ENCODE data around the gene SYNPO. TPM values are rescaled to one million over a fixed set of nuclear protein-coding genes. Genes with fewer than 3 reads are reported as not detected.

SYNPO gene
- total RNA-seq, 1 donor from 2014 or later, result 24.5 TPM

DNA sequence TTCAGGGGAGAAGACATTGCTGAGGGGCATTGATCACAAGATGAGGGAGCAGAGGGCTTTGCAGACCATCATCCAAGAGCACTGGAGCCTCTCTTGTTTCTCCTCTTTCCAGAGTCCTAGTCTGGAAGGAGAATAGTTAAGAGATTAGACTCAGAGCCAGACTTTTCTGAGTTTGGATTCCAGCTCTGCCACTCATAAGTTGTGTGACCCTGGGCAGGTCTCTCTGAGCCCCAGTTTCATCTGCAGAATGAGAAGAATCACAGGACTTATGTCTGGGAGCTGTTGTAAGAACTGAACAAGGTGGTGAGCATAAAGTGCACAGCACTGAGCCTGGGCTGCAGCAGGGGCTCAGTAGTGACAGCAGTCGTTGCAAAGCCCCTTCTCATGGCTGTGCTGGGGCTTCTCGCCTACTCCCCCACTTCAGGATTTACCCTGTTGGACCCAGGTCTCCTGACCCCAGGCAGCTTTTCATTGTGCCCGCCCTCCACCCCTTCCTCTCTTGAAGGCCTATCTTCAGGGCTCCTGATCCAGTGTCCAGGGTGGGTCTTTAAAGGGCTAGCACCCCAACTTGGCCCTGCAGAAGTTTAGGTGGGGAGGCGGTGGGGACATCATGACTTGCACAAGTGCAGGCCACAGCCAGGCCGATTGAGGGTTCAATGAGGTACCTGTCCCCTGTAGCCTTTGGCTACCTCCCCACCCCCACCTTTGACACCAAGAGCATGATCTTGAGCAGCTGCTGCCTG is 1.5 kb downstream of the SYNPO start:
- H3K27ac Mint-ChIP-seq, result no peak overlapping the region
- peaks cover 70% of the 10 kb centered on the region for H3K4me1 Mint-ChIP-seq (ENCODE audit: unreplicated experiment)
- no peak for DNase-seq (ENCODE audit: extremely low spot score, unreplicated experiment)
- H3K36me3 Mint-ChIP-seq, result no peaks in the 10 kb centered on the region
- H3K27me3 Mint-ChIP-seq, result no peaks in the 10 kb centered on the region
- H3K4me3 Mint-ChIP-seq, result no peak overlapping the region
- H3K9me3 Mint-ChIP-seq, result no peaks in the 10 kb centered on the region
- TF ChIP-seq, protein P1, sequence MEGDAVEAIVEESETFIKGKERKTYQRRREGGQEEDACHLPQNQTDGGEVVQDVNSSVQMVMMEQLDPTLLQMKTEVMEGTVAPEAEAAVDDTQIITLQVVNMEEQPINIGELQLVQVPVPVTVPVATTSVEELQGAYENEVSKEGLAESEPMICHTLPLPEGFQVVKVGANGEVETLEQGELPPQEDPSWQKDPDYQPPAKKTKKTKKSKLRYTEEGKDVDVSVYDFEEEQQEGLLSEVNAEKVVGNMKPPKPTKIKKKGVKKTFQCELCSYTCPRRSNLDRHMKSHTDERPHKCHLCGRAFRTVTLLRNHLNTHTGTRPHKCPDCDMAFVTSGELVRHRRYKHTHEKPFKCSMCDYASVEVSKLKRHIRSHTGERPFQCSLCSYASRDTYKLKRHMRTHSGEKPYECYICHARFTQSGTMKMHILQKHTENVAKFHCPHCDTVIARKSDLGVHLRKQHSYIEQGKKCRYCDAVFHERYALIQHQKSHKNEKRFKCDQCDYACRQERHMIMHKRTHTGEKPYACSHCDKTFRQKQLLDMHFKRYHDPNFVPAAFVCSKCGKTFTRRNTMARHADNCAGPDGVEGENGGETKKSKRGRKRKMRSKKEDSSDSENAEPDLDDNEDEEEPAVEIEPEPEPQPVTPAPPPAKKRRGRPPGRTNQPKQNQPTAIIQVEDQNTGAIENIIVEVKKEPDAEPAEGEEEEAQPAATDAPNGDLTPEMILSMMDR (conservative IDR thresholded peaks at IDR 0.05), result no peak

DNA sequence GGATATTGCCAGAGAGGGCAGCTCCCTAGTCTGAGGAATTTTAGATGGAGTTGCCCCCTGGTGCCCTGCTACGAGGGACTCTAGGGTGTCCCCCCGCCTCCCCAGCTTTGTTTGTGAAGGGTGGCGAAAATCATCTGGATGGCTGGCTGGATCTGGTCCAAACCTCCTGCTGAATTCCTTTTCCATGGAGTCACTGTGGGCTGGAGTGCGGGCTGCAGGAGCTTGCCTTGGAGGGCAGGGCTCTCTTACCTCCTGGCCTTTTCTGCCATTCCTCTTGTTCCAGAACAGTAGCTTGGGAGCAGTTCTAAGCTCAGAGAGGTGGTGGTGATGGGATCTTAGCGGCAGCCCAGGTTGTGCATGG is 2.1 kb downstream of the SYNPO start:
- Mint-ChIP-seq H3K27ac (no peak overlapping the region), H3K4me3 (no peak overlapping the region)
- DNase-seq (ENCODE audit: extremely low spot score, unreplicated experiment), result no peak

DNA sequence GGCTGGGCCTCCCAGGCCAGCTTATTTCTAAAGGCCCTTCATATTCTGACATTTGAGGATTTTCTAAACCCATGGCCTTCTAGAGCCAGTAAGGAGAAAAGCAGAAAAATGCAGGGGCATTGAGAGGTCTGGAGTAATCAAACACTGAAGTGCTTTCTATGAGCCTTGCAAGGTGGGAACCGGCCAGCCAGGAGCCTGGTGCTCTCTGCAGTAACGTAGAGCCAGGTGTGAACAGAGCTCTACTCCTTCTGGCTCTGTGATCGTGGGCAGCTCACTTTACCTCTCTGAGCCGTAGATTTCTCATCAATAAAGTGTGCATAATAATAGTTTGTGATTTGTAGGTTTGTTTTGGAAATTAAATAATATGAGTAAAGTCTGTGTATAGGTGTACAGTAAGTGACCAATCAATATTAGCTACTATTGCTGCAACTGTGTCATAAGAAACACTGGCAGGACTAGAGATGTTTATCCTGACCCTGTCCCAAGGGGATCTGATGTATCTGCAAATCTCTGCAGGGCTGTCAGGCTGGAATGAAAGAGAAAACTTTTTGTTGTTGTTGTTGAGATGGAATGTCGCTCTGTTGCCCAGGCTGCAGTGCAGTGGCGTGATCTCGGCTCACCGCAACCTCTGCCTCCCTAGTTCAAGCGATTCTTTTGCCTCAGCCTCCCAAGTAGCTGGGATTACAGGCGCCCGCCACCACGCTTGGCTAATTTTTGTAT is 2.7 kb downstream of the SYNPO start:
- DNase-seq (ENCODE audit: extremely low spot score, unreplicated experiment), result no peak
- no peaks in the 10 kb centered on the region for H3K27me3 Mint-ChIP-seq
- peaks cover 63% of the 10 kb centered on the region for H3K4me1 Mint-ChIP-seq (ENCODE audit: unreplicated experiment)
- no peak overlapping the region for H3K27ac Mint-ChIP-seq
- H3K36me3 Mint-ChIP-seq, result no peaks in the 10 kb centered on the region
- TF ChIP-seq, protein P1 (conservative IDR thresholded peaks at IDR 0.05), result no peak
- H3K4me3 Mint-ChIP-seq, result no peak overlapping the region
- H3K9me3 Mint-ChIP-seq, result no peaks in the 10 kb centered on the region

More for the DNA sequence above, 2.1 kb downstream of the SYNPO start:
- Mint-ChIP-seq H3K9me3 (no peaks in the 10 kb centered on the region), H3K36me3 (no peaks in the 10 kb centered on the region), H3K4me1 (ENCODE audit: unreplicated experiment) (peaks cover 67% of the 10 kb centered on the region), H3K27me3 (no peaks in the 10 kb centered on the region)
- TF ChIP-seq, protein P1 (conservative IDR thresholded peaks at IDR 0.05), result no peak

DNA sequence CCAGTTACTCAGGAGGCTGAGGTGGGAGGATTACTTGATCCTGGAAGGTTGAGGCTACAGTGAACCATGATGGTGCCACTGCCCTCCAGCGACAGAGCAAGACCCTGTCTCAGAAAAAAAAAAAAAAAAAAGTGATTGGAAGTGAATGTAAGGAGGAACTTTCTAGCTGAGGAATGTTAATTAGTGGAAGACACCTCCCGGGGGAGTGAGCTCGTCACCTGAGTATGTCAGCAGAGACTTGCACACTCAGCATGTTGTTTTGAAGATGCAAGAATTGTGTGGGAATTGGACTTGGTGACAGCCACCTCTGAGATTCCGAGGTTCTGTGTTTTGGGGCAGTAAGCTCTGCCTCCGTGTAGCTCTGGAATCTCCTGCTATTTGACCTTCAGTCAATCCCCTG is 3.6 kb downstream of the SYNPO start:
- H3K27ac Mint-ChIP-seq, result peak overlapping the region; percentile 69
- H3K9me3 Mint-ChIP-seq, result no peaks in the 10 kb centered on the region
- H3K36me3 Mint-ChIP-seq, result no peaks in the 10 kb centered on the region
- peak overlapping the region; percentile 7 for H3K4me3 Mint-ChIP-seq
- TF ChIP-seq, protein P1 (conservative IDR thresholded peaks at IDR 0.05), result no peak
- H3K27me3 Mint-ChIP-seq, result no peaks in the 10 kb centered on the region
- no peak for DNase-seq (ENCODE audit: extremely low spot score, unreplicated experiment)
- H3K4me1 Mint-ChIP-seq (ENCODE audit: unreplicated experiment), result peaks cover 58% of the 10 kb centered on the region

DNA sequence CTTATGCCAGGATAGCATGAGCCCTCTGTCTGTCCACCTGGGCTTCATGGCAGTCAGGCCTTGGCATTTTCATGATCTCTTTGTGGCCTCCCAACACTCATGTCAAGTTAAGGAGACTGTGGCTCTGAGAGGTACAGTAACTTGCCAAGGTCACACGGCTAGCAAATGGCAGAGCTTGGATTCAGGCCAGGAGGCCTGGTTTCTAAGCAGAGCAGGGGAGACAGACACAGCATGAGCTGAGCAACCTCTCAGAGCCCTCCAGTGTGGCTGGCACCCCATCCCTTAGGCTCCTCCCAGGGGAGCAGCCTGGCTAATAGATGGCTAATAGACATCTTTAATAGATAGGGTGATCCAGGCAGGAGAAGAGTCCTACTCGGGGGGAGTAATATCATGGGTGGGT is 4.1 kb downstream of the SYNPO start:
- H3K4me3 Mint-ChIP-seq, result peak overlapping the region; percentile 7
- DNase-seq (ENCODE audit: extremely low spot score, unreplicated experiment), result no peak
- peaks cover 54% of the 10 kb centered on the region for H3K4me1 Mint-ChIP-seq (ENCODE audit: unreplicated experiment)
- H3K36me3 Mint-ChIP-seq, result no peaks in the 10 kb centered on the region
- H3K27ac Mint-ChIP-seq, result peak overlapping the region; percentile 69
- H3K27me3 Mint-ChIP-seq, result no peaks in the 10 kb centered on the region
- no peaks in the 10 kb centered on the region for H3K9me3 Mint-ChIP-seq
- TF ChIP-seq, protein P1 (conservative IDR thresholded peaks at IDR 0.05), result no peak

Data from type B pancreatic cell (in vitro differentiated cells).